Activated CD4-positive, alpha-beta memory T cell treated with anti-CD3 and anti-CD28 coated beads, Interleukin-2, amount 10 ng/mL, durations not matched to agents 7 days and 5 days (primary cell): ENCODE results near the gene SERTAD1. TPM values are rescaled to one million over a fixed set of nuclear protein-coding genes. Genes with fewer than 3 reads are reported as not detected.
"Not testable (repeated sequence)": the region's sequence is repeated elsewhere in the genome, so short reads cannot be mapped to it uniquely, and the experiment has no call there.

Source experiments
- CTCF ChIA-PET: fragments of 350-600 bp; sonication (Branson Sonifier 250); formaldehyde crosslinking; loops from one replicate; lab custom pipeline; 2021; ENCODE audit warnings: antibody characterized with exemption, inconsistent platforms; lab: Charles Lee
- POLR2A ChIA-PET: fragments of 350-600 bp; sonication (Branson Sonifier 250); formaldehyde crosslinking; loops from one replicate; lab custom pipeline; 2021; ENCODE audit warnings: antibody characterized with exemption; lab: Charles Lee
- DNase-seq: peaks from one replicate; pipeline ENCODE4 v3.0.0-alpha.2; 2020
- H3K27ac Mint-ChIP-seq: one replicate; pipeline ENCODE4 v1.8.0; 2021; ENCODE audit warnings: mild to moderate bottlenecking, mixed read lengths
- H3K27me3 Mint-ChIP-seq: one replicate; pipeline ENCODE4 v1.8.0; 2021; ENCODE audit warnings: mixed read lengths
- H3K36me3 Mint-ChIP-seq: one replicate; pipeline ENCODE4 v1.8.0; 2021; ENCODE audit warnings: low read depth, mixed read lengths
- H3K4me1 Mint-ChIP-seq: one replicate; pipeline ENCODE4 v1.8.0; 2021; ENCODE audit warnings: mixed read lengths
- H3K4me3 Mint-ChIP-seq: one replicate; pipeline ENCODE4 v1.8.0; 2021; ENCODE audit warnings: mild to moderate bottlenecking, mixed read lengths
- H3K9me3 Mint-ChIP-seq: one replicate; pipeline ENCODE4 v1.8.0; 2021; ENCODE audit warnings: mixed read lengths
- total RNA-seq, 2 experiments: library from RNA; stranded (reverse); gene quantifications; one replicate each; pipeline ENCODE4 v1.2.3, GENCODE V29; 2021

Gene SERTAD1
- total RNA-seq, 2 experiments from 2014 or later, result 10.6 to 10.7 TPM

- no peak overlapping the region for H3K4me3 Mint-ChIP-seq
- ChIA-PET POLR2A (interaction anchor here (1.2 kb wide), 1 partner anchor 9 kb away, joined by 4 read pairs; no protein-coding TSS in a partner anchor), CTCF (interaction anchor here (1.2 to 1.8 kb wide), 3 partner anchors 10 to 140 kb away, joined by 3 to 10 read pairs (median 4); partner anchors contain the start of gene SERTAD1)
- no peak for DNase-seq
- H3K27ac Mint-ChIP-seq, result no peak overlapping the region
- peaks cover 1% of the 10 kb centered on the region for H3K27me3 Mint-ChIP-seq
- no peaks in the 10 kb centered on the region for H3K9me3 Mint-ChIP-seq
- no peaks in the 10 kb centered on the region for H3K36me3 Mint-ChIP-seq
- peaks cover 16% of the 10 kb centered on the region for H3K4me1 Mint-ChIP-seq
Measured at GRCh38 chr19:40411125-40411842, 14.5 kb downstream of the SERTAD1 start.

GRCh38 chr19:40410030-40410389 is 15.8 kb downstream of the SERTAD1 start:
- DNase-seq, result no peak
- ChIA-PET POLR2A (no interaction called here), CTCF (interaction anchor here (1.3 to 2.5 kb wide), 2 partner anchors 10 to 16 kb away, joined by 3 to 16 read pairs; partner anchors contain the start of gene SERTAD1)
- Mint-ChIP-seq H3K36me3 (no peaks in the 10 kb centered on the region), H3K4me1 (peaks cover 11% of the 10 kb centered on the region), H3K27me3 (peaks cover 1% of the 10 kb centered on the region), H3K27ac (no peak overlapping the region), H3K4me3 (no peak overlapping the region), H3K9me3 (no peaks in the 10 kb centered on the region)

- not testable (repeated sequence) for H3K4me3 Mint-ChIP-seq
- POLR2A ChIA-PET, result interaction anchor here (2.6 kb wide), 1 partner anchor 12 kb away, joined by 14 read pairs; no protein-coding TSS in a partner anchor
Measured at GRCh38 chr19:40408598-40408925, 17.2 kb downstream of the SERTAD1 start.

GRCh38 chr19:40407714-40408597 is 17.8 kb downstream of the SERTAD1 start:
- ChIA-PET POLR2A (interaction anchor here (0.7 to 2.6 kb wide), 2 partner anchors 13 to 44 kb away, joined by 3 to 14 read pairs; no protein-coding TSS in a partner anchor), CTCF (interaction anchor here (1.1 to 2.5 kb wide), 2 partner anchors 9 to 12 kb away, joined by 5 to 16 read pairs; no protein-coding TSS in a partner anchor)
- Mint-ChIP-seq H3K4me3 (no peak overlapping the region), H3K27me3 (no peaks in the 10 kb centered on the region), H3K36me3 (no peaks in the 10 kb centered on the region), H3K4me1 (peaks cover 21% of the 10 kb centered on the region), H3K27ac (no peak overlapping the region), H3K9me3 (no peaks in the 10 kb centered on the region)
- no peak for DNase-seq

More at GRCh38 chr19:40408598-40408925, 17.2 kb downstream of the SERTAD1 start:
- H3K27me3 Mint-ChIP-seq, H3K27ac Mint-ChIP-seq, H3K9me3 Mint-ChIP-seq, DNase-seq, H3K36me3 Mint-ChIP-seq: not testable (repeated sequence)
- CTCF ChIA-PET, result interaction anchor here (1.1 to 2.5 kb wide), 2 partner anchors 8 to 12 kb away, joined by 5 to 16 read pairs; no protein-coding TSS in a partner anchor
- H3K4me1 Mint-ChIP-seq, result peaks cover 16% of the 10 kb centered on the region

GRCh38 chr19:40403262-40403984 is 22.4 kb downstream of the SERTAD1 start:
- DNase-seq, result peak; percentile 89
- peak overlapping the region; percentile 90 for H3K4me3 Mint-ChIP-seq
- no peaks in the 10 kb centered on the region for H3K9me3 Mint-ChIP-seq
- ChIA-PET CTCF (interaction anchor here (0.8 to 3.5 kb wide), 4 partner anchors 17 to 98 kb away, joined by 3 to 25 read pairs (median 4); no protein-coding TSS in a partner anchor), POLR2A (interaction anchor here (0.8 to 2.7 kb wide), 10 partner anchors 8 to 374 kb away, joined by 3 to 15 read pairs (median 4); partner anchors contain the start of genes BLVRB, C19orf47, RAB4B and SERTAD1)
- H3K4me1 Mint-ChIP-seq, result peaks cover 33% of the 10 kb centered on the region
- peaks cover 3% of the 10 kb centered on the region for H3K27me3 Mint-ChIP-seq
- no peaks in the 10 kb centered on the region for H3K36me3 Mint-ChIP-seq
- H3K27ac Mint-ChIP-seq, result peak overlapping the region; percentile 58

- Mint-ChIP-seq H3K27me3 (peaks cover 3% of the 10 kb centered on the region), H3K4me1 (peaks cover 26% of the 10 kb centered on the region), H3K36me3 (no peaks in the 10 kb centered on the region), H3K27ac (no peak overlapping the region), H3K9me3 (no peaks in the 10 kb centered on the region), H3K4me3 (no peak overlapping the region)
- ChIA-PET CTCF (interaction anchor here (1.4 kb wide), 1 partner anchor 20 kb away, joined by 5 read pairs; no protein-coding TSS in a partner anchor), POLR2A (no interaction called here)
- no peak for DNase-seq
Measured at GRCh38 chr19:40400559-40400958, 25.2 kb downstream of the SERTAD1 start.

GRCh38 chr19:40398417-40399131 is 27.2 kb downstream of the SERTAD1 start:
- Mint-ChIP-seq H3K9me3 (no peaks in the 10 kb centered on the region), H3K27ac (no peak overlapping the region), H3K4me3 (no peak overlapping the region), H3K36me3 (no peaks in the 10 kb centered on the region), H3K27me3 (peaks cover 3% of the 10 kb centered on the region), H3K4me1 (peaks cover 18% of the 10 kb centered on the region)
- CTCF ChIA-PET, result interaction anchor here (0.6 kb wide), 1 partner anchor 21 kb away, joined by 3 read pairs; no protein-coding TSS in a partner anchor
- POLR2A ChIA-PET, result interaction anchor here (0.8 to 1.1 kb wide), 3 partner anchors 18 to 68 kb away, joined by 3 to 4 read pairs (median 3); no protein-coding TSS in a partner anchor
- peak; percentile 63 for DNase-seq

GRCh38 chr19:40397568-40397906 is 28.3 kb downstream of the SERTAD1 start:
- no peaks in the 10 kb centered on the region for H3K9me3 Mint-ChIP-seq
- peaks cover 3% of the 10 kb centered on the region for H3K27me3 Mint-ChIP-seq
- peaks cover 14% of the 10 kb centered on the region for H3K4me1 Mint-ChIP-seq

GRCh38 chr19:40396886-40397567 is 28.8 kb downstream of the SERTAD1 start:
- DNase-seq, result no peak
- H3K4me1 Mint-ChIP-seq, result peaks cover 14% of the 10 kb centered on the region
- ChIA-PET POLR2A (interaction anchor here (1.2 kb wide), 1 partner anchor 16 kb away, joined by 3 read pairs; no protein-coding TSS in a partner anchor), CTCF (interaction anchor here (0.6 to 2.2 kb wide), 3 partner anchors 24 to 197 kb away, joined by 3 to 7 read pairs (median 4); no protein-coding TSS in a partner anchor)
- H3K9me3 Mint-ChIP-seq, result no peaks in the 10 kb centered on the region
- no peak overlapping the region for H3K27ac Mint-ChIP-seq
- no peaks in the 10 kb centered on the region for H3K36me3 Mint-ChIP-seq
- no peak overlapping the region for H3K4me3 Mint-ChIP-seq
- H3K27me3 Mint-ChIP-seq, result peaks cover 3% of the 10 kb centered on the region

More at GRCh38 chr19:40397568-40397906, 28.3 kb downstream of the SERTAD1 start:
- no peak overlapping the region for H3K4me3 Mint-ChIP-seq
- POLR2A ChIA-PET, result interaction anchor here (1.2 kb wide), 1 partner anchor 16 kb away, joined by 3 read pairs; no protein-coding TSS in a partner anchor
- no peak for DNase-seq
- no peaks in the 10 kb centered on the region for H3K36me3 Mint-ChIP-seq
- no peak overlapping the region for H3K27ac Mint-ChIP-seq
- CTCF ChIA-PET, result interaction anchor here (2.2 kb wide), 1 partner anchor 23 kb away, joined by 7 read pairs; no protein-coding TSS in a partner anchor

GRCh38 chr19:40395956-40396355 is 29.8 kb downstream of the SERTAD1 start:
- no peak for DNase-seq
- H3K27ac Mint-ChIP-seq, result no peak overlapping the region
- H3K9me3 Mint-ChIP-seq, result no peaks in the 10 kb centered on the region
- ChIA-PET CTCF (interaction anchor here (0.7 to 2.2 kb wide), 2 partner anchors 25 to 179 kb away, joined by 3 to 7 read pairs; no protein-coding TSS in a partner anchor), POLR2A (interaction anchor here (1.3 to 1.8 kb wide), 2 partner anchors 8 to 47 kb away, joined by 3 to 5 read pairs; no protein-coding TSS in a partner anchor)
- no peaks in the 10 kb centered on the region for H3K36me3 Mint-ChIP-seq
- H3K27me3 Mint-ChIP-seq, result peaks cover 3% of the 10 kb centered on the region
- H3K4me1 Mint-ChIP-seq, result peaks cover 14% of the 10 kb centered on the region
- no peak overlapping the region for H3K4me3 Mint-ChIP-seq

- Mint-ChIP-seq H3K9me3 (no peaks in the 10 kb centered on the region), H3K4me3 (no peak overlapping the region), H3K27ac (no peak overlapping the region), H3K27me3 (no peaks in the 10 kb centered on the region), H3K36me3 (no peaks in the 10 kb centered on the region), H3K4me1 (peaks cover 13% of the 10 kb centered on the region)
- no peak for DNase-seq
- ChIA-PET POLR2A (interaction anchor here (1.3 to 1.8 kb wide), 2 partner anchors 9 to 48 kb away, joined by 3 to 5 read pairs; no protein-coding TSS in a partner anchor), CTCF (no interaction called here)
Measured at GRCh38 chr19:40394816-40395210, 31.0 kb downstream of the SERTAD1 start.
